HepG2 (cell line): ENCODE results near the gene ZDHHC21. TPM values are rescaled to one million over a fixed set of nuclear protein-coding genes. Genes with fewer than 3 reads are reported as not detected.

Source experiments
- HMG20A ChIP-seq: IDR thresholded peaks from 2 replicates; pipeline ENCODE4 v1.6.1; 2016; ENCODE audit warnings: borderline replicate concordance
- HMG20B ChIP-seq: conservative IDR thresholded peaks from 2 replicates; pipeline ENCODE4 v1.6.1; 2016; ENCODE audit warnings: missing genetic modification reagents, missing compliant biosample characterization
- HOXA5 ChIP-seq: sonication (generic); formaldehyde crosslinking; IDR thresholded peaks from 2 replicates; pipeline ENCODE4 v1.4.0; 2020; ENCODE audit warnings: missing genetic modification reagents
- PAF1 ChIP-seq: IDR thresholded peaks from 2 replicates; pipeline ENCODE4 v1.6.1; 2016; ENCODE audit warnings: missing genetic modification reagents, missing compliant biosample characterization
- TMF1 ChIP-seq: sonication (generic); formaldehyde crosslinking; IDR thresholded peaks from 2 replicates; pipeline ENCODE4 v1.8.1; 2022; ENCODE audit warnings: low read depth, missing genetic modification reagents
- U2AF1 ChIP-seq: fragments of 200-400 bp; formaldehyde crosslinking; optimal IDR thresholded peaks from 2 replicates; pipeline ENCODE3; 2017; ENCODE audit warnings: mild to moderate bottlenecking, low read depth, low read length
- ZNF501 ChIP-seq: sonication (generic); formaldehyde crosslinking; IDR thresholded peaks from 2 replicates; pipeline ENCODE4 v1.5.1; 2020; ENCODE audit warnings: mild to moderate bottlenecking, moderate library complexity, missing genetic modification reagents
- ZNF773 ChIP-seq: sonication (generic); formaldehyde crosslinking; IDR thresholded peaks from 2 replicates; pipeline ENCODE4 v1.4.0; 2020; ENCODE audit warnings: missing genetic modification reagents, borderline replicate concordance
- polyA plus RNA-seq, 8 experiments: library from polyadenylated mRNA; depleted of rRNA in 3 of 8; stranded (reverse) in 7 of 8; unstranded in 1 of 8; fragments of >200 nt; fragmentation: Illumina TruSeq in 4 of 8; extraction: Trizol in 4 of 8; gene quantifications; 2 replicates each; pipeline versions ENCODE4 v1.2.1 to v1.2.3, GENCODE V29; 2011 to 2016; ENCODE audit warnings: low read depth in 4 of 8, missing spikeins in 1 of 8, mixed read lengths in 1 of 8; ENCODE audit not compliant: insufficient read depth in 1 of 8
- total RNA-seq, 5 experiments: library from RNA; depleted of rRNA; stranded (reverse); fragments of >200 nt; fragmentation: Illumina TruSeq; extraction: Trizol; gene quantifications; 2 replicates each; pipeline ENCODE4 v1.2.3, GENCODE V29; 2016; ENCODE audit warnings: low read depth in 1 of 5
- TF ChIP-seq, protein P1 (sequence below): sonication (generic); formaldehyde crosslinking; IDR thresholded peaks from 2 replicates; pipeline ENCODE4 v1.5.1; 2020; ENCODE audit warnings: mild to moderate bottlenecking, missing genetic modification reagents, moderate library complexity
- TF ChIP-seq, protein P2 (sequence below): sonication (generic); formaldehyde crosslinking; IDR thresholded peaks from 2 replicates; pipeline ENCODE4 v1.8.1; 2022; ENCODE audit warnings: low read depth, mild to moderate bottlenecking, missing genetic modification reagents
- TF ChIP-seq, protein P3 (sequence below): IDR thresholded peaks from 2 replicates; pipeline ENCODE4 v1.6.1; 2016; ENCODE audit warnings: mild to moderate bottlenecking
- TF ChIP-seq, protein P4 (sequence below): sonication (generic); formaldehyde crosslinking; IDR thresholded peaks from 2 replicates; pipeline ENCODE4 v1.5.0; 2020; ENCODE audit warnings: mild to moderate bottlenecking, missing genetic modification reagents
- TF ChIP-seq, protein P5 (sequence below), 2 experiments: sonication (generic) in 1 of 2; formaldehyde crosslinking in 1 of 2; IDR thresholded peaks; 2 replicates each; pipeline versions ENCODE4 v1.5.1 to v1.6.1; 2011 to 2020; ENCODE audit warnings: borderline replicate concordance in 1 of 2, low read depth in 1 of 2, low read length in 1 of 2, mild to moderate bottlenecking in 1 of 2, missing genetic modification reagents in 1 of 2, moderate library complexity in 1 of 2
- TF ChIP-seq, protein P6 (sequence below): sonication (generic); formaldehyde crosslinking; IDR thresholded peaks from 2 replicates; pipeline ENCODE4 v1.5.0; 2020; ENCODE audit warnings: mild to moderate bottlenecking, missing genetic modification reagents

The ZDHHC21 gene
- total and polyA plus RNA-seq, 2 of the 13 experiments (the other 11 are each of a cell fraction or from before 2014, with no cell fraction given) = 2.4 to 3.7 TPM

DNA sequence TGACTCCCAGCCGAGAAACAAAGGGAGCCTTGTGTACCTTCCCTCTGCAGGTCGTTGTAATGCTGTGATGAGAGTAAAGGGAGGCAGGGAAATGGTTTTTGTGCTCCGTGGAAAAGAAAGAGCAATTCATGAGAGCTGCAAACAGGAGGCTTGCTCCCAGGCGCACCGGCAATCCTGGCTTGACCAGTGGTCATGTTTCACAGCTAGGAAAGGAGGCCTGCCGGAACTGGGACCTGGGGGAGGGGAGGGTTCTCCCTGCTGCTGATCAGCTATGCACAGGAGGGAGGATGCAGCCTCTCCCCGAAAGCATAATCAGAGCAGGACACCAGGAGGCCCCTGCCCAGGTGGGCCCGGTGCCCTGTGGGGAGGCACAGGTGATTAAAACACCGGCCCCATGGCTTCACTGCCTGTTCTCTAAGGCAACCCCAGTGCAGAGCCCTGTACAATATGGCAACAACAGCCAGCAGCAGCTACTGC is 131.3 kb downstream of the ZDHHC21 start (continued):
- TF ChIP-seq, protein P1, sequence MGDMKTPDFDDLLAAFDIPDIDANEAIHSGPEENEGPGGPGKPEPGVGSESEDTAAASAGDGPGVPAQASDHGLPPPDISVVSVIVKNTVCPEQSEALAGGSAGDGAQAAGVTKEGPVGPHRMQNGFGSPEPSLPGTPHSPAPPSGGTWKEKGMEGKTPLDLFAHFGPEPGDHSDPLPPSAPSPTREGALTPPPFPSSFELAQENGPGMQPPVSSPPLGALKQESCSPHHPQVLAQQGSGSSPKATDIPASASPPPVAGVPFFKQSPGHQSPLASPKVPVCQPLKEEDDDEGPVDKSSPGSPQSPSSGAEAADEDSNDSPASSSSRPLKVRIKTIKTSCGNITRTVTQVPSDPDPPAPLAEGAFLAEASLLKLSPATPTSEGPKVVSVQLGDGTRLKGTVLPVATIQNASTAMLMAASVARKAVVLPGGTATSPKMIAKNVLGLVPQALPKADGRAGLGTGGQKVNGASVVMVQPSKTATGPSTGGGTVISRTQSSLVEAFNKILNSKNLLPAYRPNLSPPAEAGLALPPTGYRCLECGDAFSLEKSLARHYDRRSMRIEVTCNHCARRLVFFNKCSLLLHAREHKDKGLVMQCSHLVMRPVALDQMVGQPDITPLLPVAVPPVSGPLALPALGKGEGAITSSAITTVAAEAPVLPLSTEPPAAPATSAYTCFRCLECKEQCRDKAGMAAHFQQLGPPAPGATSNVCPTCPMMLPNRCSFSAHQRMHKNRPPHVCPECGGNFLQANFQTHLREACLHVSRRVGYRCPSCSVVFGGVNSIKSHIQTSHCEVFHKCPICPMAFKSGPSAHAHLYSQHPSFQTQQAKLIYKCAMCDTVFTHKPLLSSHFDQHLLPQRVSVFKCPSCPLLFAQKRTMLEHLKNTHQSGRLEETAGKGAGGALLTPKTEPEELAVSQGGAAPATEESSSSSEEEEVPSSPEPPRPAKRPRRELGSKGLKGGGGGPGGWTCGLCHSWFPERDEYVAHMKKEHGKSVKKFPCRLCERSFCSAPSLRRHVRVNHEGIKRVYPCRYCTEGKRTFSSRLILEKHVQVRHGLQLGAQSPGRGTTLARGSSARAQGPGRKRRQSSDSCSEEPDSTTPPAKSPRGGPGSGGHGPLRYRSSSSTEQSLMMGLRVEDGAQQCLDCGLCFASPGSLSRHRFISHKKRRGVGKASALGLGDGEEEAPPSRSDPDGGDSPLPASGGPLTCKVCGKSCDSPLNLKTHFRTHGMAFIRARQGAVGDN = peak; percentile 63
- TF ChIP-seq TMF1 (CRISPR knock-in tag) (no peak), ZNF501 (CRISPR knock-in tag) (no peak), PAF1 (no peak), HMG20A (peak; percentile 48; the same call in 1 of the 2 replicates), HMG20B (CRISPR knock-in tag) (no peak), U2AF1 (peak; percentile 48), ZNF773 (CRISPR knock-in tag) (no peak), HOXA5 (CRISPR knock-in tag) (no peak)
- TF ChIP-seq, protein P2, sequence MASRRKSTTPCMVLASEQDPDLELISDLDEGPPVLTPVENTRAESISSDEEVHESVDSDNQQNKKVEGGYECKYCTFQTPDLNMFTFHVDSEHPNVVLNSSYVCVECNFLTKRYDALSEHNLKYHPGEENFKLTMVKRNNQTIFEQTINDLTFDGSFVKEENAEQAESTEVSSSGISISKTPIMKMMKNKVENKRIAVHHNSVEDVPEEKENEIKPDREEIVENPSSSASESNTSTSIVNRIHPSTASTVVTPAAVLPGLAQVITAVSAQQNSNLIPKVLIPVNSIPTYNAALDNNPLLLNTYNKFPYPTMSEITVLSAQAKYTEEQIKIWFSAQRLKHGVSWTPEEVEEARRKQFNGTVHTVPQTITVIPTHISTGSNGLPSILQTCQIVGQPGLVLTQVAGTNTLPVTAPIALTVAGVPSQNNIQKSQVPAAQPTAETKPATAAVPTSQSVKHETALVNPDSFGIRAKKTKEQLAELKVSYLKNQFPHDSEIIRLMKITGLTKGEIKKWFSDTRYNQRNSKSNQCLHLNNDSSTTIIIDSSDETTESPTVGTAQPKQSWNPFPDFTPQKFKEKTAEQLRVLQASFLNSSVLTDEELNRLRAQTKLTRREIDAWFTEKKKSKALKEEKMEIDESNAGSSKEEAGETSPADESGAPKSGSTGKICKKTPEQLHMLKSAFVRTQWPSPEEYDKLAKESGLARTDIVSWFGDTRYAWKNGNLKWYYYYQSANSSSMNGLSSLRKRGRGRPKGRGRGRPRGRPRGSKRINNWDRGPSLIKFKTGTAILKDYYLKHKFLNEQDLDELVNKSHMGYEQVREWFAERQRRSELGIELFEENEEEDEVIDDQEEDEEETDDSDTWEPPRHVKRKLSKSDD (CRISPR knock-in tag) = no peak
- TF ChIP-seq, protein P3, sequence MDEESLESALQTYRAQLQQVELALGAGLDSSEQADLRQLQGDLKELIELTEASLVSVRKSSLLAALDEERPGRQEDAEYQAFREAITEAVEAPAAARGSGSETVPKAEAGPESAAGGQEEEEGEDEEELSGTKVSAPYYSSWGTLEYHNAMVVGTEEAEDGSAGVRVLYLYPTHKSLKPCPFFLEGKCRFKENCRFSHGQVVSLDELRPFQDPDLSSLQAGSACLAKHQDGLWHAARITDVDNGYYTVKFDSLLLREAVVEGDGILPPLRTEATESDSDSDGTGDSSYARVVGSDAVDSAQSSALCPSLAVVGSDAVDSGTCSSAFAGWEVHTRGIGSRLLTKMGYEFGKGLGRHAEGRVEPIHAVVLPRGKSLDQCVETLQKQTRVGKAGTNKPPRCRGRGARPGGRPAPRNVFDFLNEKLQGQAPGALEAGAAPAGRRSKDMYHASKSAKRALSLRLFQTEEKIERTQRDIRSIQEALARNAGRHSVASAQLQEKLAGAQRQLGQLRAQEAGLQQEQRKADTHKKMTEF (CRISPR knock-in tag) = no peak
- TF ChIP-seq, protein P4, sequence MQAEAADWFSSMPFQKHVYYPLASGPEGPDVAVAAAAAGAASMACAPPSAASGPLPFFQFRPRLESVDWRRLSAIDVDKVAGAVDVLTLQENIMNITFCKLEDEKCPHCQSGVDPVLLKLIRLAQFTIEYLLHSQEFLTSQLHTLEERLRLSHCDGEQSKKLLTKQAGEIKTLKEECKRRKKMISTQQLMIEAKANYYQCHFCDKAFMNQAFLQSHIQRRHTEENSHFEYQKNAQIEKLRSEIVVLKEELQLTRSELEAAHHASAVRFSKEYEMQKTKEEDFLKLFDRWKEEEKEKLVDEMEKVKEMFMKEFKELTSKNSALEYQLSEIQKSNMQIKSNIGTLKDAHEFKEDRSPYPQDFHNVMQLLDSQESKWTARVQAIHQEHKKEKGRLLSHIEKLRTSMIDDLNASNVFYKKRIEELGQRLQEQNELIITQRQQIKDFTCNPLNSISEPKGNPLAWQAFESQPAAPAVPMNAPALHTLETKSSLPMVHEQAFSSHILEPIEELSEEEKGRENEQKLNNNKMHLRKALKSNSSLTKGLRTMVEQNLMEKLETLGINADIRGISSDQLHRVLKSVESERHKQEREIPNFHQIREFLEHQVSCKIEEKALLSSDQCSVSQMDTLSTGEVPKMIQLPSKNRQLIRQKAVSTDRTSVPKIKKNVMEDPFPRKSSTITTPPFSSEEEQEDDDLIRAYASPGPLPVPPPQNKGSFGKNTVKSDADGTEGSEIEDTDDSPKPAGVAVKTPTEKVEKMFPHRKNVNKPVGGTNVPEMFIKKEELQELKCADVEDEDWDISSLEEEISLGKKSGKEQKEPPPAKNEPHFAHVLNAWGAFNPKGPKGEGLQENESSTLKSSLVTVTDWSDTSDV (CRISPR knock-in tag) = no peak
- TF ChIP-seq, protein P5, sequence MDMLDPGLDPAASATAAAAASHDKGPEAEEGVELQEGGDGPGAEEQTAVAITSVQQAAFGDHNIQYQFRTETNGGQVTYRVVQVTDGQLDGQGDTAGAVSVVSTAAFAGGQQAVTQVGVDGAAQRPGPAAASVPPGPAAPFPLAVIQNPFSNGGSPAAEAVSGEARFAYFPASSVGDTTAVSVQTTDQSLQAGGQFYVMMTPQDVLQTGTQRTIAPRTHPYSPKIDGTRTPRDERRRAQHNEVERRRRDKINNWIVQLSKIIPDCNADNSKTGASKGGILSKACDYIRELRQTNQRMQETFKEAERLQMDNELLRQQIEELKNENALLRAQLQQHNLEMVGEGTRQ (IDR thresholded peaks at IDR 0.05; ENCODE audit: low read depth, low read length) = no peak
- TF ChIP-seq, protein P5 (CRISPR knock-in tag; IDR thresholded peaks at IDR 0.05; ENCODE audit: borderline replicate concordance) = no peak
- TF ChIP-seq, protein P6, sequence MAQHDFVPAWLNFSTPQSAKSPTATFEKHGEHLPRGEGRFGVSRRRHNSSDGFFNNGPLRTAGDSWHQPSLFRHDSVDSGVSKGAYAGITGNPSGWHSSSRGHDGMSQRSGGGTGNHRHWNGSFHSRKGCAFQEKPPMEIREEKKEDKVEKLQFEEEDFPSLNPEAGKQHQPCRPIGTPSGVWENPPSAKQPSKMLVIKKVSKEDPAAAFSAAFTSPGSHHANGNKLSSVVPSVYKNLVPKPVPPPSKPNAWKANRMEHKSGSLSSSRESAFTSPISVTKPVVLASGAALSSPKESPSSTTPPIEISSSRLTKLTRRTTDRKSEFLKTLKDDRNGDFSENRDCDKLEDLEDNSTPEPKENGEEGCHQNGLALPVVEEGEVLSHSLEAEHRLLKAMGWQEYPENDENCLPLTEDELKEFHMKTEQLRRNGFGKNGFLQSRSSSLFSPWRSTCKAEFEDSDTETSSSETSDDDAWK (CRISPR knock-in tag) = no peak
